WERI-Rb-1 (cell line): ENCODE measurements around the gene AGAP1.

Experiments
- DNase-seq: peaks from one replicate; pipeline ENCODE4 v3.0.0-alpha.2; 2020
- H3K27ac ChIP-seq: fragments of 250-450 bp; sonication (Bioruptor Pico); 2 replicates; pipeline ENCODE4 v1.5.1; 2020; ENCODE audit warnings: mild to moderate bottlenecking, moderate library complexity
- H3K27me3 ChIP-seq: fragments of 250-450 bp; sonication (Bioruptor Pico); 2 replicates; pipeline ENCODE4 v1.5.1; 2021; ENCODE audit warnings: mild to moderate bottlenecking, low read depth, moderate library complexity; ENCODE audit not compliant: insufficient read depth, severe bottlenecking
- H3K36me3 ChIP-seq: fragments of 250-450 bp; sonication (Bioruptor Pico); 2 replicates; pipeline ENCODE4 v1.5.1; 2020; ENCODE audit warnings: mild to moderate bottlenecking, moderate library complexity
- H3K4me3 ChIP-seq: 2 replicates; pipeline ENCODE4 v1.5.1; 2011; ENCODE audit warnings: low read depth, mild to moderate bottlenecking, control low read depth, low read length
- H3K9me3 ChIP-seq: fragments of 250-450 bp; sonication (Bioruptor Pico); 2 replicates; pipeline ENCODE4 v1.5.1; 2021; ENCODE audit warnings: mild to moderate bottlenecking, moderate library complexity; ENCODE audit not compliant: severe bottlenecking
- TF ChIP-seq, protein P1 (sequence below): IDR thresholded peaks from 2 replicates; pipeline ENCODE4 v1.5.1; 2011; ENCODE audit warnings: low read depth, mild to moderate bottlenecking, control low read depth, inconsistent platforms, low read length

The AGAP1 gene

DNA sequence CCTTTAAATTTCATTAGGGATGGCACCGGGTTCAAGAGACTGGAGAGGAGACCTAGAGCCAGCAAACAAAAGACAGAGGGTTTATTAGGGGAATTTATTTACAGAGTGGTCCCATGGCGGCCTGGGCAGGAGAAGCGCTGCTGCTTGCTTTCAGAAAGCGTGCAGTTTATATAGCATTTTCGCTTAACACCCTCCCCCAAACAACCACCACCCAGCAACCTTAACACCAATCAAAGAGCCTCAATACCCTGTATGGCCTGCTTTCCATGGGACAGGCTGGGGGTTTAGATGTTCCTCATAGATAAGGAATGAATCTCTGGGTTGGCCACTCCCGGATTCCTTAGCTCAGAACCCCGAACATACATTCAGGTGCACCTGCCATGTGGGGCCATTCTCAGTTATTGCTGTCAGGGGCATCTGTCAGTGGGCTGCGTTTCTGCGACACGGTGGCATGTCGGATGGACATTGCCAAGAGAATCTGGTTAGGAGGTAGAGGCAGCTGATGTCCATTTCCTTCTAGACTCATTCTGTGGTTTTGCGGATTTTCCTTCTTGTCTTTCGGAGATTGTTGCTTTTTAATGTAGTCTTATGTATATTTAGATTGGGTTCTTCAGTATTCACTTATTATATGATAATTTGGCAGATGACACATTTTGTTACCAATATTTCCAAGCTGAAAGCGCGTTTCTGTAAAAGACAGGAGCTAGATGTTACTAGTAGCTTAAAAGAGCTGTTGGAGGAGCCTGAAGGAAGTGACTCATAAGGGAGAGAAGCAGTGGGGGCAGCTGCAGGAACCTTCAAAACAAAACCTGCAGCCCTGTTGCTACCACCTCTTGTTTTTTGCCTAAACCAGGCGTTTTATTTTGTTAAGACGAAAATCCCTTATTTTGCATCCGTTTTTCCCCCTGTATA lies 7.2 kb downstream of the AGAP1 start:
- Histone ChIP-seq H3K9me3 (no peaks in the 10 kb centered on the region), H3K4me3 (no peak overlapping the region), H3K36me3 (no peaks in the 10 kb centered on the region), H3K27ac (no peak overlapping the region), H3K27me3 (peaks cover 86% of the 10 kb centered on the region)
- TF ChIP-seq, protein P1, sequence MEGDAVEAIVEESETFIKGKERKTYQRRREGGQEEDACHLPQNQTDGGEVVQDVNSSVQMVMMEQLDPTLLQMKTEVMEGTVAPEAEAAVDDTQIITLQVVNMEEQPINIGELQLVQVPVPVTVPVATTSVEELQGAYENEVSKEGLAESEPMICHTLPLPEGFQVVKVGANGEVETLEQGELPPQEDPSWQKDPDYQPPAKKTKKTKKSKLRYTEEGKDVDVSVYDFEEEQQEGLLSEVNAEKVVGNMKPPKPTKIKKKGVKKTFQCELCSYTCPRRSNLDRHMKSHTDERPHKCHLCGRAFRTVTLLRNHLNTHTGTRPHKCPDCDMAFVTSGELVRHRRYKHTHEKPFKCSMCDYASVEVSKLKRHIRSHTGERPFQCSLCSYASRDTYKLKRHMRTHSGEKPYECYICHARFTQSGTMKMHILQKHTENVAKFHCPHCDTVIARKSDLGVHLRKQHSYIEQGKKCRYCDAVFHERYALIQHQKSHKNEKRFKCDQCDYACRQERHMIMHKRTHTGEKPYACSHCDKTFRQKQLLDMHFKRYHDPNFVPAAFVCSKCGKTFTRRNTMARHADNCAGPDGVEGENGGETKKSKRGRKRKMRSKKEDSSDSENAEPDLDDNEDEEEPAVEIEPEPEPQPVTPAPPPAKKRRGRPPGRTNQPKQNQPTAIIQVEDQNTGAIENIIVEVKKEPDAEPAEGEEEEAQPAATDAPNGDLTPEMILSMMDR, result no peak
- DNase-seq, result no peak

DNA sequence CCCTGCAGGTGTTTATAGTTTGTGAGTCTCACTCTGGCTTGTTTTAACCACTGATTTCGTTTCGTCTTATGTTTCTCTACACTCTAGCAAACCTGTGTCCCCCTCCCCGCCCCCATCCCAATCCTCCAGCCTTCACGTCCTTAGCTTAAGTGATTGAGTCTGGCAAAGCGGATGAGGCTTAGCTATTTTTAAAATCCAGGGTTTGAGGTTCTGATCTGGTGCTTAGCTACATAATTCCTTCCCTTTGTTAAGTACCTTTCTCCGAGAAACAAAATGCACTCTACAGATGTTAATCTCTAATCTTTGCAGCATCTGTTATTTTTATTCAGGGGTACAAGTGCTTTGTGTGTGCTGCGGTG lies 7.8 kb downstream of the AGAP1 start:
- H3K27ac ChIP-seq, result no peak overlapping the region
- H3K4me3 ChIP-seq, result no peak overlapping the region
- no peaks in the 10 kb centered on the region for H3K9me3 ChIP-seq

DNA sequence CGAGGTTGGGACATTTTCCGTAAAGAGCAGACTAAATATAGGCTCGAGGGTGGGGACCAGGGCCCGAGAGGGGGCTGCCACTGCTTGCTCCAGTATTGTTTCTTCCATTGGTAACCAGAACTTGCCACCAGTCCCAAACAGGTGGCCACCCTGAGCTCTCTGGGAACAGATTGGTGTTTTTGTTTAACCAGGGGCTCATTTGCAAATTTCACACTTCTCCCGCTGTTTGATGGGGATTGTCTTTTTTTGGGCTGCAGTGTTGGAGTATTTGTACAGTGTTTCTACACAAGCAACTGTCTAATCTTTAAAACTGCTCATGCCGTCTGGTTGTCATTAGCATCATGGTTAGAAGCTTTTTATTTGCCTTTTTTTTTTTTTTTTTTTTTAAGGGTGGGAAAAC lies 8.5 kb downstream of the AGAP1 start:
- TF ChIP-seq, protein P1, result no peak
- no peaks in the 10 kb centered on the region for H3K9me3 ChIP-seq
- H3K27ac ChIP-seq, result no peak overlapping the region
- no peak for DNase-seq
- H3K27me3 ChIP-seq, result peaks cover 73% of the 10 kb centered on the region
- no peaks in the 10 kb centered on the region for H3K36me3 ChIP-seq
- H3K4me3 ChIP-seq, result no peak overlapping the region

More for the DNA sequence above, 7.8 kb downstream of the AGAP1 start:
- peak; percentile 90 for DNase-seq
- Histone ChIP-seq H3K36me3 (no peaks in the 10 kb centered on the region), H3K27me3 (peaks cover 80% of the 10 kb centered on the region)
- TF ChIP-seq, protein P1, result no peak

DNA sequence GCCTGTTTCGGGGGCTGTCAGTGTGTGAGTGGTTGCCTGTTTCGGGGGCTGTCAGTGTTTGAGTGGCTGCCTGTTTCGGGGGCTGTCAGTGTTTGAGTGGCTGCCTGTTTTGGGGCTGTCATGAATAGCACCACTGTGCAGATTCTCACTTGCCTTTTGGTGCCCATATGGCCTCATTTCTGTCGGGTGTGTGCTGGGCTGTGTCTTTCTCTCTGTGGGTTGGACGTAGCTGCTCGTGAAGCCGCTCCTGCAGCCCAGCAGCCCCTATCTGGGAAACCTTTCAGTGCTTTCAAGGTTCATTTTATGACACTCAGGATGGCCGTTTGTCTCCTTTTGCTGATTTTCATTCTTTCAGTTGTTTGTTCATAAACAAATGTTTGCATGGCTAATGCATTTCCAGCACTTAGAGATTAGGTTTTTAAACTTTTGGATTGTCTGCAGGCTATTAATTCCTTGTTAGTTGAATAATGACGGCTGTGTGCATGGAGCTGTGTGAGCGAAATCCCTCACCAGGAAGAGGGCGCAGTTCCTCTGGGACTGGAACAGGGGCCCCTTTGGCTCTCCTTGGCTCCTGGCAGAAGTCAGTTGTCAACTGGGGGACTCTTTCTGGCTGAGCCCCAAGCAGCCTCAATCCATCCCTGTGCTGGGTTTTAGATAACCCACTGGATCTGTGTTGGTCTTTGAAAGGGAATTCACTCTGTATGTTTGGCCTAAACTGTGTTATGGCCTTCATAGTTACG lies 10.8 kb downstream of the AGAP1 start:
- H3K4me3 ChIP-seq, result no peak overlapping the region
- H3K27ac ChIP-seq, result no peak overlapping the region

DNA sequence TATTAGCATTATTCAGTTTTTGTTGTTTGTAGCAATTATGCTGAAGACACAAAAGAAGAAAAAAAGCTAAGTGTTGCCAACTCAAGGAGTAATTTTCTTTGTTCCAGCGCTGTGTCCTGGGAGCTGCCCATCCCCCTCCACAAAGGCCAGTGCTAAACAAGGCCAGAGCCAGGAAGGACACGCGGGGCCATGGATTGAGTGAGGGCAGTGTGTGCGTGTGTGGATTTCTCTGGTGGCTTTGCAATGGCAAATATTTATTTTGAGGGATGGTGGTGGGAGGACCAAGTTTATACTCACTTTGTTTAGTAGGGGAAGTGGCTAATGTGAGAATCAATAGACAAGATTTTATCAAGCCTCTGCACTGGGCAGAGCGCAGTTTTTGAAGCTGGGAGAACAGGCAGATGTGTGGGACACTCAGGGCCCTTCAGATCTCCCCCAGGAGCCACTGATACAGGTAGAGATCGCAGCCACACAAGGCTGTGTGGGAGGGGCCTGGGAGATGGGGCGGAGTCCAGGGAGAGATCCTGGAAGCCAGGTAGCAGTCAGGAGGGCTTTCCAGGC lies 11.4 kb downstream of the AGAP1 start:
- Histone ChIP-seq H3K27me3 (peaks cover 44% of the 10 kb centered on the region), H3K4me3 (no peak overlapping the region), H3K27ac (no peak overlapping the region), H3K9me3 (no peaks in the 10 kb centered on the region), H3K36me3 (no peaks in the 10 kb centered on the region)
- TF ChIP-seq, protein P1, result no peak
- no peak for DNase-seq

More for the DNA sequence above, 10.8 kb downstream of the AGAP1 start:
- Histone ChIP-seq H3K36me3 (no peaks in the 10 kb centered on the region), H3K27me3 (peaks cover 50% of the 10 kb centered on the region), H3K9me3 (no peaks in the 10 kb centered on the region)
- DNase-seq, result no peak
- TF ChIP-seq, protein P1, result no peak
